ENCODE results near the gene FTCDNL1. TPM values are rescaled to one million over a fixed set of nuclear protein-coding genes. Genes with fewer than 3 reads are reported as not detected.

Gene FTCDNL1
- total RNA-seq, 1 experiment from 2014 or later: 0.11 TPM

- ChIA-PET POLR2A (ENCODE audit: unreplicated experiment) (no interaction called here), CTCF (no interaction called here)
- no peak overlapping the region for H3K4me3 ChIP-seq (ENCODE audit: low read length)
- no peak overlapping the region for H3K27ac ChIP-seq (ENCODE audit: low read length)
- peaks cover 40% of the 10 kb centered on the region for H3K27me3 ChIP-seq (ENCODE audit: low read length)
- H3K4me2 ChIP-seq (ENCODE audit: low read length): no peak overlapping the region
- no peaks in the 10 kb centered on the region for H4K20me1 ChIP-seq (ENCODE audit: low read length)
- intact Hi-C loops (cut with micrococcal nuclease): no loop called here
- no peak for ATAC-seq
- no peaks in the 10 kb centered on the region for H3F3A ChIP-seq (ENCODE audit: low read length, unreplicated experiment)
- BruUV-seq (replicated peaks): no TSS peak
- peaks cover 12% of the 10 kb centered on the region for H3K4me1 ChIP-seq (ENCODE audit: insufficient read depth, low read length)
- no peak overlapping the region for H3K9ac ChIP-seq (ENCODE audit: low read length)
- H3K9me3 ChIP-seq (ENCODE audit: low read length): no peaks in the 10 kb centered on the region
- no peaks in the 10 kb centered on the region for H3K36me3 ChIP-seq (ENCODE audit: low read depth, low read length)
- TF ChIP-seq EZH2phosphoT487 (IDR thresholded peaks at IDR 0.05; ENCODE audit: borderline replicate concordance, low read length) (no peak), CTCF (conservative IDR thresholded peaks at IDR 0.05; ENCODE audit: low read depth, low read length) (no peak), EZH2 (IDR thresholded peaks at IDR 0.05; ENCODE audit: low read length, unreplicated experiment) (no peak)
- no peak overlapping the region for H2AFZ ChIP-seq (ENCODE audit: low read length)
- H3K9me2 ChIP-seq (replicated peaks; ENCODE audit: low read length): no peaks in the 10 kb centered on the region
- H3K79me2 ChIP-seq (ENCODE audit: low read length): no peaks in the 10 kb centered on the region
- DNase-seq: no peak
These were observed 12.6 kb downstream of the FTCDNL1 start for GRCh38 chr2:199838399-199838798.

- Histone ChIP-seq H2AFZ (ENCODE audit: low read length) (no peak overlapping the region), H3K27me3 (ENCODE audit: low read length) (peaks cover 31% of the 10 kb centered on the region), H3K9me3 (ENCODE audit: low read length) (no peaks in the 10 kb centered on the region), H3K36me3 (ENCODE audit: low read depth, low read length) (no peaks in the 10 kb centered on the region), H3K9me2 (replicated peaks; ENCODE audit: low read length) (no peaks in the 10 kb centered on the region), H3K27ac (ENCODE audit: low read length) (no peak overlapping the region), H3K79me2 (ENCODE audit: low read length) (no peaks in the 10 kb centered on the region), H3K4me2 (ENCODE audit: low read length) (no peak overlapping the region), H3K9ac (ENCODE audit: low read length) (no peak overlapping the region), H3K4me3 (ENCODE audit: low read length) (no peak overlapping the region), H3F3A (ENCODE audit: low read length, unreplicated experiment) (no peaks in the 10 kb centered on the region), H4K20me1 (ENCODE audit: low read length) (no peaks in the 10 kb centered on the region), H3K4me1 (ENCODE audit: insufficient read depth, low read length) (peaks cover 12% of the 10 kb centered on the region)
- DNase-seq (no peak), ATAC-seq (no peak)
- TF ChIP-seq EZH2phosphoT487 (IDR thresholded peaks at IDR 0.05; ENCODE audit: borderline replicate concordance, low read length): no peak
- TF ChIP-seq EZH2 (IDR thresholded peaks at IDR 0.05; ENCODE audit: low read length, unreplicated experiment): no peak
- TF ChIP-seq CTCF (conservative IDR thresholded peaks at IDR 0.05; ENCODE audit: low read depth, low read length): no peak
- no TSS peak for BruUV-seq (replicated peaks)
- ChIA-PET CTCF (no interaction called here), POLR2A (ENCODE audit: unreplicated experiment) (no interaction called here)
- intact Hi-C loops (cut with micrococcal nuclease): no loop called here
These were observed 14.0 kb downstream of the FTCDNL1 start for GRCh38 chr2:199836943-199837342.

- H2AFZ ChIP-seq (ENCODE audit: low read length): no peak overlapping the region
- H3K27me3 ChIP-seq (ENCODE audit: low read length): peaks cover 50% of the 10 kb centered on the region
- CTCF ChIA-PET: no interaction called here
- no TSS peak for BruUV-seq (replicated peaks)
- H3K4me1 ChIP-seq (ENCODE audit: insufficient read depth, low read length): no peaks in the 10 kb centered on the region
- intact Hi-C loops (cut with micrococcal nuclease): no loop called here
- POLR2A ChIA-PET (ENCODE audit: unreplicated experiment): no interaction called here
- H3K9me3 ChIP-seq (ENCODE audit: low read length): no peaks in the 10 kb centered on the region
- no peaks in the 10 kb centered on the region for H3K9me2 ChIP-seq (replicated peaks; ENCODE audit: low read length)
- H3K36me3 ChIP-seq (ENCODE audit: low read depth, low read length): no peaks in the 10 kb centered on the region
- H3K27ac ChIP-seq (ENCODE audit: low read length): no peak overlapping the region
- DNase-seq (no peak), ATAC-seq (no peak)
- no peaks in the 10 kb centered on the region for H4K20me1 ChIP-seq (ENCODE audit: low read length)
- no peaks in the 10 kb centered on the region for H3K79me2 ChIP-seq (ENCODE audit: low read length)
- no peak overlapping the region for H3K9ac ChIP-seq (ENCODE audit: low read length)
- no peak overlapping the region for H3K4me2 ChIP-seq (ENCODE audit: low read length)
- TF ChIP-seq CTCF (conservative IDR thresholded peaks at IDR 0.05; ENCODE audit: low read depth, low read length): no peak
- no peak for TF ChIP-seq EZH2phosphoT487 (IDR thresholded peaks at IDR 0.05; ENCODE audit: borderline replicate concordance, low read length)
- TF ChIP-seq EZH2 (IDR thresholded peaks at IDR 0.05; ENCODE audit: low read length, unreplicated experiment): no peak
- H3K4me3 ChIP-seq (ENCODE audit: low read length): no peak overlapping the region
- H3F3A ChIP-seq (ENCODE audit: low read length, unreplicated experiment): no peaks in the 10 kb centered on the region
These were observed 17.5 kb downstream of the FTCDNL1 start for GRCh38 chr2:199833525-199833924.

All from PC-3 (cell line).